Measurements from ENCODE around the gene CAB39.
"Not testable (repeated sequence)": the region's sequence is repeated elsewhere in the genome, so short reads cannot be mapped to it uniquely, and the experiment has no call there.

The CAB39 gene

GRCh38 chr2:230715201-230715600, 2.6 kb downstream of the CAB39 start:
- DNase-seq = no peak

GRCh38 chr2:230716588-230716987, 3.9 kb downstream of the CAB39 start:
- DNase-seq = no peak

- no peak for DNase-seq
Measured at GRCh38 chr2:230717600-230717999, 5.0 kb downstream of the CAB39 start.

GRCh38 chr2:230719340-230719739, 6.7 kb downstream of the CAB39 start:
- no peak for DNase-seq

- DNase-seq = no peak
Measured at GRCh38 chr2:230721712-230722111, 9.1 kb downstream of the CAB39 start.

GRCh38 chr2:230722207-230722885, 9.7 kb downstream of the CAB39 start:
- no peak for DNase-seq

GRCh38 chr2:230723363-230723762, 10.7 kb downstream of the CAB39 start:
- DNase-seq = no peak

GRCh38 chr2:230724957-230725356, 12.3 kb downstream of the CAB39 start:
- not testable (repeated sequence) for DNase-seq

- DNase-seq = no peak
Measured at GRCh38 chr2:230731512-230731911, 18.9 kb downstream of the CAB39 start.

- no peak for DNase-seq
Measured at GRCh38 chr2:230732914-230733401, 20.3 kb downstream of the CAB39 start.

GRCh38 chr2:230734247-230735175, 21.9 kb downstream of the CAB39 start:
- DNase-seq = no peak

- no peak for DNase-seq
Measured at GRCh38 chr2:230735884-230736283, 23.2 kb downstream of the CAB39 start.

- DNase-seq = no peak
Measured at GRCh38 chr2:230737300-230737699, 24.7 kb downstream of the CAB39 start.

GRCh38 chr2:230737791-230738226, 25.2 kb downstream of the CAB39 start:
- no peak for DNase-seq

GRCh38 chr2:230738391-230738811, 25.8 kb downstream of the CAB39 start:
- DNase-seq = no peak

- no peak for DNase-seq
Measured at GRCh38 chr2:230738924-230739323, 26.3 kb downstream of the CAB39 start.

GRCh38 chr2:230739961-230740360, 27.3 kb downstream of the CAB39 start:
- DNase-seq = no peak

GRCh38 chr2:230742781-230743180, 30.1 kb downstream of the CAB39 start:
- DNase-seq = no peak

GRCh38 chr2:230746213-230746612, 33.6 kb downstream of the CAB39 start:
- DNase-seq = no peak

- DNase-seq = no peak
Measured at GRCh38 chr2:230748087-230748486, 35.4 kb downstream of the CAB39 start.

GRCh38 chr2:230749111-230749510, 36.5 kb downstream of the CAB39 start:
- no peak for DNase-seq

- no peak for DNase-seq
Measured at GRCh38 chr2:230751062-230751461, 38.4 kb downstream of the CAB39 start.

- DNase-seq = no peak
Measured at GRCh38 chr2:230754200-230754599, 41.6 kb downstream of the CAB39 start.

GRCh38 chr2:230757476-230757875, 44.8 kb downstream of the CAB39 start:
- DNase-seq = no peak
